ENCODE results near the gene COA8. TPM values are rescaled to one million over a fixed set of nuclear protein-coding genes. Genes with fewer than 3 reads are reported as not detected.
A peak's percentile ranks its signal among the peaks of the same experiment; 100 is the strongest.

Gene COA8
- total RNA-seq, 3 donors from 2014 or later (not counting 1 experiment from before 2014, with no cell fraction given): 22.2 to 32.0 (median 24.9) TPM

GRCh38 chr14:103628221-103628683 lies 65.5 kb downstream of the COA8 start:
- Mint-ChIP-seq H3K4me3 (peak overlapping the region; percentile 86), H3K36me3 (no peaks in the 10 kb centered on the region), H3K27me3 (ENCODE audit: low read depth in 2 of 2) (no peaks in the 10 kb centered on the region), H3K9me3 (no peaks in the 10 kb centered on the region), H3K27ac (peak overlapping the region; percentile 79 to 94), H3K4me1 (peaks cover 8 to 21% of the 10 kb centered on the region in 2 donors)
- DNase-seq (peak; percentile 29 to 46), ATAC-seq (peak in 2 of 3 donors; percentile 3 to 38)
- peak overlapping the region; percentile 81 for H3K27ac ChIP-seq (ENCODE audit: low read length)
- peaks cover 47% of the 10 kb centered on the region for H3K4me1 ChIP-seq (ENCODE audit: control insufficient read depth, insufficient read depth, low read length)
- H3K9me3 ChIP-seq (ENCODE audit: control insufficient read depth, insufficient read depth, low read length): no peaks in the 10 kb centered on the region
- TF ChIP-seq CTCF (IDR thresholded peaks at IDR 0.05): no peak
- intact Hi-C loops (cut with micrococcal nuclease): no loop called here
- H3K27me3 ChIP-seq (ENCODE audit: control insufficient read depth, insufficient read depth, low read length): no peaks in the 10 kb centered on the region
- H3K36me3 ChIP-seq (ENCODE audit: control insufficient read depth, insufficient read depth, low read length): no peaks in the 10 kb centered on the region
- peak overlapping the region; percentile 79 for H3K4me3 ChIP-seq (ENCODE audit: low read length)
- WGBS (ENCODE audit: insufficient coverage): 17% methylated on average over 26 of the region's 31 CpGs

GRCh38 chr14:103628684-103629502 lies 66.1 kb downstream of the COA8 start, which contains the start of gene KLC1:
Gene KLC1, plus strand, starts transcription at chr14:103629211. Its CDS starts 25,354 bp downstream, at chr14:103654565.
- no peaks in the 10 kb centered on the region for H3K9me3 ChIP-seq (ENCODE audit: control insufficient read depth, insufficient read depth, low read length)
- DNase-seq (peak; percentile 87 to 88), ATAC-seq (peak; percentile 83 to 90 (median 87))
- H3K4me3 ChIP-seq (ENCODE audit: low read length): peak within 1 kb of the TSS; percentile 79
- intact Hi-C loops (cut with micrococcal nuclease): no loop called here
- peaks cover 8 to 26% of the 10 kb centered on the region in 2 donors for H3K4me1 Mint-ChIP-seq
- H3K36me3 Mint-ChIP-seq: no peaks in the 10 kb centered on the region
- H3K27me3 ChIP-seq (ENCODE audit: control insufficient read depth, insufficient read depth, low read length): no peaks in the 10 kb centered on the region
- no peaks in the 10 kb centered on the region for H3K36me3 ChIP-seq (ENCODE audit: control insufficient read depth, insufficient read depth, low read length)
- peak within 1 kb of the TSS; percentile 79 to 94 for H3K27ac Mint-ChIP-seq
- peak within 1 kb of the TSS; percentile 81 for H3K27ac ChIP-seq (ENCODE audit: low read length)
- H3K27me3 Mint-ChIP-seq (ENCODE audit: low read depth in 2 of 2): no peaks in the 10 kb centered on the region
- H3K4me3 Mint-ChIP-seq: peak within 1 kb of the TSS; percentile 93
- no peaks in the 10 kb centered on the region for H3K9me3 Mint-ChIP-seq
- WGBS (ENCODE audit: insufficient coverage): under 1% methylated on average over 97 of the region's 97 CpGs
- no peak for TF ChIP-seq CTCF (IDR thresholded peaks at IDR 0.05)
- peaks cover 44% of the 10 kb centered on the region for H3K4me1 ChIP-seq (ENCODE audit: control insufficient read depth, insufficient read depth, low read length)

GRCh38 chr14:103629503-103630121 lies 66.9 kb downstream of the COA8 start:
- peak overlapping the region; percentile 79 for H3K4me3 ChIP-seq (ENCODE audit: low read length)
- H3K36me3 ChIP-seq (ENCODE audit: control insufficient read depth, insufficient read depth, low read length): no peaks in the 10 kb centered on the region
- no peaks in the 10 kb centered on the region for H3K9me3 ChIP-seq (ENCODE audit: control insufficient read depth, insufficient read depth, low read length)
- no peaks in the 10 kb centered on the region for H3K27me3 Mint-ChIP-seq (ENCODE audit: low read depth in 2 of 2)
- TF ChIP-seq CTCF (IDR thresholded peaks at IDR 0.05): no peak
- H3K4me3 Mint-ChIP-seq: peak overlapping the region; percentile 93
- DNase-seq: peak; percentile 41 to 57
- H3K27ac Mint-ChIP-seq: peak overlapping the region; percentile 79 to 94
- WGBS (ENCODE audit: insufficient coverage): under 1% methylated on average over 71 of the region's 71 CpGs
- peak; percentile 37 to 54 (median 46) for ATAC-seq
- H3K27ac ChIP-seq (ENCODE audit: low read length): peak overlapping the region; percentile 67
- H3K4me1 Mint-ChIP-seq: peaks cover 14 to 33% of the 10 kb centered on the region in 2 donors
- intact Hi-C loops (cut with micrococcal nuclease): no loop called here
- H3K4me1 ChIP-seq (ENCODE audit: control insufficient read depth, insufficient read depth, low read length): peaks cover 37% of the 10 kb centered on the region
- H3K36me3 Mint-ChIP-seq: no peaks in the 10 kb centered on the region
- H3K27me3 ChIP-seq (ENCODE audit: control insufficient read depth, insufficient read depth, low read length): no peaks in the 10 kb centered on the region
- no peaks in the 10 kb centered on the region for H3K9me3 Mint-ChIP-seq
